GM06990 (cell line): ENCODE data around the gene HES4.

ENCODE experiments used
- DNase-seq: peaks from one replicate; pipeline ENCODE4 v3.0.0-alpha.2; 2011; ENCODE audit not compliant: insufficient read length; ENCODE audit errors: extremely low read depth
- H3K27me3 ChIP-seq: replicated peaks from 2 replicates; pipeline ENCODE4 v1.6.0; 2011; ENCODE audit warnings: low read length; ENCODE audit not compliant: control insufficient read depth, insufficient read depth
- H3K36me3 ChIP-seq: 2 replicates; pipeline ENCODE4 v1.5.1; 2011; ENCODE audit warnings: low read length; ENCODE audit not compliant: control insufficient read depth, insufficient read depth
- H3K4me3 ChIP-seq: replicated peaks from 2 replicates; pipeline ENCODE4 v1.5.1; 2011; ENCODE audit warnings: low read depth, mild to moderate bottlenecking, control low read depth, low read length
- TF ChIP-seq, protein P1 (sequence below): IDR thresholded peaks from 2 replicates; pipeline ENCODE4 v1.5.1; 2011; ENCODE audit warnings: low read length, control low read depth, mild to moderate bottlenecking, inconsistent platforms; ENCODE audit not compliant: insufficient read depth, poor library complexity, severe bottlenecking

HES4 gene

GRCh38 chr1:963301-963651 is 36.6 kb downstream of the HES4 start:
- Histone ChIP-seq H3K27me3 (no peaks in the 10 kb centered on the region), H3K4me3 (no peak overlapping the region), H3K36me3 (peaks cover 2% of the 10 kb centered on the region; the same call in 1 of the 2 replicates)
- TF ChIP-seq, protein P1, sequence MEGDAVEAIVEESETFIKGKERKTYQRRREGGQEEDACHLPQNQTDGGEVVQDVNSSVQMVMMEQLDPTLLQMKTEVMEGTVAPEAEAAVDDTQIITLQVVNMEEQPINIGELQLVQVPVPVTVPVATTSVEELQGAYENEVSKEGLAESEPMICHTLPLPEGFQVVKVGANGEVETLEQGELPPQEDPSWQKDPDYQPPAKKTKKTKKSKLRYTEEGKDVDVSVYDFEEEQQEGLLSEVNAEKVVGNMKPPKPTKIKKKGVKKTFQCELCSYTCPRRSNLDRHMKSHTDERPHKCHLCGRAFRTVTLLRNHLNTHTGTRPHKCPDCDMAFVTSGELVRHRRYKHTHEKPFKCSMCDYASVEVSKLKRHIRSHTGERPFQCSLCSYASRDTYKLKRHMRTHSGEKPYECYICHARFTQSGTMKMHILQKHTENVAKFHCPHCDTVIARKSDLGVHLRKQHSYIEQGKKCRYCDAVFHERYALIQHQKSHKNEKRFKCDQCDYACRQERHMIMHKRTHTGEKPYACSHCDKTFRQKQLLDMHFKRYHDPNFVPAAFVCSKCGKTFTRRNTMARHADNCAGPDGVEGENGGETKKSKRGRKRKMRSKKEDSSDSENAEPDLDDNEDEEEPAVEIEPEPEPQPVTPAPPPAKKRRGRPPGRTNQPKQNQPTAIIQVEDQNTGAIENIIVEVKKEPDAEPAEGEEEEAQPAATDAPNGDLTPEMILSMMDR: no peak
- no peak for DNase-seq

- Histone ChIP-seq H3K36me3 (peaks cover 2% of the 10 kb centered on the region; the same call in 1 of the 2 replicates), H3K4me3 (no peak overlapping the region), H3K27me3 (no peaks in the 10 kb centered on the region)
- no peak for DNase-seq
- TF ChIP-seq, protein P1: no peak
These were observed 37.3 kb downstream of the HES4 start for GRCh38 chr1:962381-963300.

DNA sequence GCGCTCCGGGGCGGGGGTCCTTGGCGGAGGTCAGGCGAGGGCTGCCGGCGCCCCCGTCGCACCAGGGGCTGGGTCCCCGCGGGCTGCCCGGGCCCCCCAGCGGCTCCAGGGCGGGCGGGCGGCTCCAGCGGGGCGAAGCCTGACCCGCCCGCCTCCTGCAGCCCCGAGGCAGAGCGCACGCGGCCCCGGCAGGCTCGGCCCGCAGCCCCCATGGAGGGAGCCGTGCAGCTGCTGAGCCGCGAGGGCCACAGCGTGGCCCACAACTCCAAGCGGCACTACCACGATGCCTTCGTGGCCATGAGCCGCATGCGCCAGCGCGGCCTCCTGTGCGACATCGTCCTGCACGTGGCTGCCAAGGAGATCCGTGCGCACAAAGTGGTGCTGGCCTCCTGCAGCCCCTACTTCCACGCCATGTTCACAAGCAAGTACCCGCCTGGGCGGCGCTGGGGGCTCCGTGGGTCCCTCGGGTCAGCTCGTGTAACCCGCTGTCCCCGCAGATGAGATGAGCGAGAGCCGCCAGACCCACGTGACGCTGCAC is 38.7 kb downstream of the HES4 start:
- Histone ChIP-seq H3K4me3 (peak overlapping the region; percentile 70), H3K27me3 (no peaks in the 10 kb centered on the region), H3K36me3 (peaks cover 9% of the 10 kb centered on the region)
- TF ChIP-seq, protein P1: no peak
- peak; percentile 50 for DNase-seq

- DNase-seq: peak; percentile 85
These were observed 39.4 kb downstream of the HES4 start, which contains the start of gene KLHL17 for GRCh38 chr1:960363-961131. KLHL17 (plus strand) TSS chr1:960584; CDS start chr1:960694, 110 bp downstream.

DNA sequence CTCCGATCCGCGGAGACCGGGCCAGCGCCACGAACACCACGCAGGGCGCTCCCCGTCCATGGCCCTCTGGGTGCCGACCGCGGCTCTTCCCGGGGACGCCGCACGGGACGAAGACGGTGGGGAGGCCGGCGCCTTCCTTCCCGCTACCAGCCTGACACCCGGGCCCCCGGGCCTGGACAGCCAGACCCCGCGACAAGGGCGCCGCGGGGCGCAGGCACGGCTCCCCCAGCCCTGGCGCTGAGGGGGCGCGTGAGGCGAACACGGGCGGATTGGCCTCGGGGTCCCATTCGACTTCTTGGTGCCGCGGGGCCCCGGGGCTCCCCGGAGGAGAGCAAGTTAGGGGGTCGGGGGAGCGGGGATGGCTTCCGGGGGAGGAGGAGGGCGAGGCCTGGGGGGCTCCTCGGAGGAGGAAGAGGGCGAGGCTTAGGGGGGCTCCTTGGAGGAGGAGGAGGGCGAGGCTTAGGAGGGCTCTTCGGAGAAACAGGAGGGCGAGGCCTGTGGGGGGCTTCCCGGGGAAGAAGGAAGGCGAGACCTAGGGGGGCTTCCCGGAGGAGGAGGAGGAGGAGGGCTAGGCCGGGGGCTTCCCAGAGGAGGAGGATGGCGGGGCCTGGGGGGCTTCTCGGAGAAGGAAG is 40.0 kb downstream of the HES4 start:
- Histone ChIP-seq H3K36me3 (peaks cover 14% of the 10 kb centered on the region), H3K4me3 (peak overlapping the region; percentile 70), H3K27me3 (no peaks in the 10 kb centered on the region)
- TF ChIP-seq, protein P1: no peak
- no peak for DNase-seq

More at GRCh38 chr1:960363-961131, 39.4 kb downstream of the HES4 start, which contains the start of gene KLHL17:
- no peaks in the 10 kb centered on the region for H3K27me3 ChIP-seq
- H3K4me3 ChIP-seq: peak within 1 kb of the TSS; percentile 70
- H3K36me3 ChIP-seq: peaks cover 11% of the 10 kb centered on the region
- TF ChIP-seq, protein P1: no peak
